ENCODE data around the gene FYB1. TPM values are rescaled to one million over a fixed set of nuclear protein-coding genes. Genes with fewer than 3 reads are reported as not detected.

Gene FYB1
- total and polyA plus RNA-seq, 2 of the 4 experiments (the other 2 are of a cell fraction) = not detected

GRCh38 chr5:39191216-39191615 lies 28.1 kb downstream of the FYB1 start:
- H4K5ac ChIP-seq (ENCODE audit: low read depth, low read length) = no peak overlapping the region
- TF ChIP-seq POLR2A (IDR thresholded peaks at IDR 0.05; ENCODE audit: low read depth, low read length) = no peak
- dilution Hi-C loops (cut with HindIII; ENCODE audit: low sequenced_read_pairs, unreplicated experiment) = no loop called here

More at GRCh38 chr5:39191216-39191615, 28.1 kb downstream of the FYB1 start:
- Histone ChIP-seq H2BK5ac (ENCODE audit: low read depth, low read length, poor library complexity, severe bottlenecking) (no peak overlapping the region), H3K27me3 (ENCODE audit: control insufficient read depth, insufficient read depth, low read length) (peaks cover 17% of the 10 kb centered on the region), H3K4ac (ENCODE audit: low read depth, low read length) (no peak overlapping the region), H3K9me3 (ENCODE audit: control insufficient read depth, insufficient read depth, low read length) (no peaks in the 10 kb centered on the region), H3K36me3 (ENCODE audit: control insufficient read depth, insufficient read depth, low read length) (no peaks in the 10 kb centered on the region), H3K9me1 (ENCODE audit: insufficient read depth, low read length) (no peaks in the 10 kb centered on the region), H2BK120ac (ENCODE audit: low read depth, low read length) (no peak overlapping the region), H3K4me3 (ENCODE audit: insufficient read depth, low read depth, low read length) (no peak overlapping the region), H4K91ac (ENCODE audit: insufficient read depth, low read depth, low read length) (no peak overlapping the region), H4K20me1 (ENCODE audit: insufficient read depth, low read length) (no peaks in the 10 kb centered on the region), H2BK15ac (ENCODE audit: low read depth, low read length) (no peak overlapping the region), H3K4me1 (ENCODE audit: control insufficient read depth, insufficient read depth, low read length) (no peaks in the 10 kb centered on the region), H2AK5ac (ENCODE audit: low read depth, low read length) (no peak overlapping the region), H3K23ac (ENCODE audit: low read depth, low read length) (no peak overlapping the region), H3K4me2 (ENCODE audit: low read depth, low read length) (no peak overlapping the region), H3K9ac (ENCODE audit: low read depth, low read length) (no peak overlapping the region), H2AFZ (replicated peaks; ENCODE audit: low read length, poor library complexity) (no peak overlapping the region), H3K56ac (ENCODE audit: extremely low read depth, insufficient read depth, low read length) (no peak overlapping the region), H4K8ac (ENCODE audit: low read depth in 2 of 2, low read length in 2 of 2) (no peak overlapping the region), H3K14ac (replicated peaks; ENCODE audit: low read depth, low read length) (no peak overlapping the region), H2AK9ac (replicated peaks; ENCODE audit: low read depth, low read length, poor library complexity) (no peak overlapping the region), H3K27ac (ENCODE audit: insufficient read depth, low read length) (no peak overlapping the region), H2BK20ac (ENCODE audit: low read depth, low read length) (no peak overlapping the region), H3K79me1 (ENCODE audit: low read depth in 1 of 2, low read length in 2 of 2) (no peaks in the 10 kb centered on the region), H3K18ac (ENCODE audit: low read depth, low read length) (no peak overlapping the region)
- no CpG with 5 or more reads among the region's 6 CpGs for WGBS, 2 experiments (ENCODE audit: extremely low coverage in 2 of 2, insufficient read length in 1 of 2)
- ATAC-seq (ENCODE audit: low read depth) (no peak), DNase-seq (no peak)
- no TSS peak for BruUV-seq (replicated peaks)
- intact Hi-C loops (cut with micrococcal nuclease) = no loop called here
- CTCF ChIA-PET = no interaction called here
- in situ Hi-C loops (cut with MboI; ENCODE audit: low sequenced_read_pairs) = no loop called here
- POLR2A ChIA-PET (ENCODE audit: unreplicated experiment) = no interaction called here
